Stimulated activated CD4-positive, alpha-beta T cell treated with anti-CD3 and anti-CD28 coated beads, Interleukin-4, amount 100 ng/mL, for 24 hours (primary cell): ENCODE measurements around the gene DEFB123.

Experiments used
- DNase-seq: peaks from one replicate; pipeline ENCODE4 v3.0.0-alpha.2; 2020

DEFB123 gene

DNA sequence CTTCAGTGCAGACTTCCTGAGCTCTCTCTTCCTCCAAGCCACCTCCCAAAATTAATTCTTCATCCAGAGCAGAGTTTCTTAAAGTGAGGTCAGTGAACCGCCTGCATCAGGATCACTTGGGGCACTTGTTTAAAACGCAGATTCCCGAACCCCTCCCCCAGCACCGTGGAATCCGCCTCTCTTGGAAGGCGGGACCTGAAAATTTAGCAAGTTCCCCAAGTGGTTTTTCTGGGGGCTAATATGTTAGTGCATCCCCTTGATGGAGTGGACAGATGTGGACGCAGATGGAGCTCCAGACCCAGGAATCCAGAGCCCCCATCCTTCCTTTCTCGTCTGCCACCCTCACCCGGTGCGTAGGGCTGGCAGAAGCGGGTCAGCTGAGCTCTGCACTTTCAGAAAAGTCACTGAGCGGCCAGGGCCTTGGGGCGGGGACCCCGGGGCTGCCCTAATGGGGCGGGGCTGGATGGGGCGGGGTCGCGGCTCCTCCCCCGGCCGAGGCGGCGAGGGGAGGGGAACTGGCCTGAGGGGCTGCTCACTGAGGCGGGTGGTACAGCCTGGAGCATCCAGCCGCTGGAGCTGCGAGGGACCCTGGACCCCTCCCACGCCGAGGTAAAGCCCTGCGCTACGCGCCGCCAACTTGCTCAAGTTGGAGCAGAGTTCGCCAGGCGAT, 34.5 kb downstream of the DEFB123 start, which contains the start of the genes DEFB124 and REM1:
DEFB124 (minus strand) TSS at position 370 of the 670 bp plus-strand sequence. CDS start 2,114 bp downstream, outside the sequence.
REM1 (plus strand) TSS at position 531 of the 670 bp plus-strand sequence. CDS start 1,158 bp downstream, outside the sequence.
- DNase-seq, result no peak

DNA sequence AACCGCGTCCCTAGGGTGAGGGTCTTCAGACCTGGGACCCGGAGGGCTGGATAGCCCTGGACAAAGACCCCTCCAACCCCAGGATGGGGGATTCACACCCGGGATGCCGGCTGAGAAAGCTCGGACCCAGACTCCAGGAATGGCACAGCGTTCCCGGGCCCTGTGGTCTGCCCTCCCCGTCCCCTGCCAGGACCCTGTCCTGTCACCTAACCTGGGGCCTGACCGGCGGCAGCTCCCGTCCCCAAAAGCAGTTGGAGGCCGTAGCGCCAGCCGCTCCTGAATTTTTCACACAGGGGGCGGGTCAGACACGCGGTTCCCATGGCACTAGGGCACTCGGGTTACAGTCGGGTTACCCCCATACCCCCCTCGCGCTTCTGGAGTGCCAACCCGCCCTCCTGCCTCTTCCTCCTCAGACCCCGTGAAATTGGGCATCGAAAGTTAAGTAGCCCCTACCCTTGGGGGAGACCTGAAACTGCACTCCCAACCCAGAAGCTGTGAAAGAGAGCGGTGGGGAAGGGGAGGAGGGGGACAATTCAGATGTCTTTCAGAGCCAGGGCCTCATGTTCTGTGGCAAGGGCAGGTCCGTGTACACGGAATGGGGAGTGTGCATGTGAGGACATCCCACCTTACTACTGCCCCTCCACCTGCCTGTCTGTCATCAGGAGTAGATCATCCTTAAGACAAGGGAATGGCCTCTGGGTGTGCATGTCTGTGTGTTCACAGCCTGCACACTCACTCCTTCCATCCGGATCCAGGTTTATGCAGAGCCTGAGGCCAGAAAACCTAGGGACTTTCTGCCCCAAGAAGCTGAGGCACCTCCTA, 35.3 kb downstream of the DEFB123 start:
- no peak for DNase-seq

DNA sequence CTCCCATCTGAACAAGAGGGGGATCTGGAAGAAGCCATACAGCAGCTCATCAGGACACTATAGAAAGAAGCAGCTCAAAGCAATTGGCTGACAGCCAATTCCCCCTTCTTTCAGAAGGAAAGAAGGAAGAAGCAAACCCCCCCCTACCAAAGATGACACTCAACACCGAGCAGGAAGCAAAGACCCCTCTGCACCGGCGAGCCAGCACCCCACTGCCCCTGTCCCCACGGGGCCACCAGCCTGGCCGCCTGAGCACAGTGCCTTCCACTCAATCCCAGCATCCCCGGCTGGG, 35.8 kb downstream of the DEFB123 start:
- no peak for DNase-seq

DNA sequence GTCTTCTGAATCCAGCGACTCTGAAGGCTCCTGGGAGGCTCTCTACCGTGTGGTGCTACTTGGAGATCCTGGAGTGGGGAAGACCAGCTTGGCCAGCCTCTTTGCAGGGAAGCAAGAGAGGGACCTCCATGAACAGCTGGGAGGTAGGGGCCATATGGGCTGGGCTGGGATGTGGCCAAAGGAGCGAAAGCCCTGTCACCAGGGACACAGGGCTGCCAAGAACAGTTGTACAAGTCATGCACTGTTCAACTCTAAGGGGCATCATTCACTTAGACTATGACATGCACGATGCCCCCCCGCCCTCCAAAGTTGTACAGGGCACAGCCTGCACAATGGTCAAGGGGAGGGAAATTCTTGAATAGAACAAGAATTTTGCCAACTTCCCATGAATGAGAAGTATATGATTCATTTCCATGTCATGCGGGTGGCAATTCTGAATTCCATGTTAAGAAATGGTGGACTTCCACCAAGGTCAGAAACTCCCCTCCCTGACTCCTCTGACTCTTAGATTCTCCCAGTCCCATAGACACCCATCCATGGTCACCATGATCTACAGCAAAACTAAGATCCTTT, 36.3 kb downstream of the DEFB123 start:
- DNase-seq, result no peak

DNA sequence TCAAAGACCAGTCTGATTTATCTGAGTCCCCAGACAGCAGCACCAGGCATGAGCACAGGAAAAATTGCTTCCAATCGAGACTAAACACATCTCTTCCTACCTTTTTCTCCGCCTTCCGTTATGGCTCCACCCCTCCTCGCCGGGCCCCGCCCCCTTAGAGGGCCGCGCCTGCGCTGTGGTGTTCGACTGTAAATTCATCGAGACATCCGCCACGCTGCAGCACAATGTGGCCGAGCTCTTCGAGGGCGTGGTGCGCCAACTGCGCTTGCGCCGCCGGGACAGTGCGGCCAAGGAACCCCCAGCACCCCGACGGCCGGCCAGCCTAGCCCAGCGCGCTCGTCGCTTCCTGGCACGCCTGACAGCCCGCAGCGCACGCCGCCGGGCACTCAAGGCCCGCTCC, 43.6 kb downstream of the DEFB123 start:
- no peak for DNase-seq

DNA sequence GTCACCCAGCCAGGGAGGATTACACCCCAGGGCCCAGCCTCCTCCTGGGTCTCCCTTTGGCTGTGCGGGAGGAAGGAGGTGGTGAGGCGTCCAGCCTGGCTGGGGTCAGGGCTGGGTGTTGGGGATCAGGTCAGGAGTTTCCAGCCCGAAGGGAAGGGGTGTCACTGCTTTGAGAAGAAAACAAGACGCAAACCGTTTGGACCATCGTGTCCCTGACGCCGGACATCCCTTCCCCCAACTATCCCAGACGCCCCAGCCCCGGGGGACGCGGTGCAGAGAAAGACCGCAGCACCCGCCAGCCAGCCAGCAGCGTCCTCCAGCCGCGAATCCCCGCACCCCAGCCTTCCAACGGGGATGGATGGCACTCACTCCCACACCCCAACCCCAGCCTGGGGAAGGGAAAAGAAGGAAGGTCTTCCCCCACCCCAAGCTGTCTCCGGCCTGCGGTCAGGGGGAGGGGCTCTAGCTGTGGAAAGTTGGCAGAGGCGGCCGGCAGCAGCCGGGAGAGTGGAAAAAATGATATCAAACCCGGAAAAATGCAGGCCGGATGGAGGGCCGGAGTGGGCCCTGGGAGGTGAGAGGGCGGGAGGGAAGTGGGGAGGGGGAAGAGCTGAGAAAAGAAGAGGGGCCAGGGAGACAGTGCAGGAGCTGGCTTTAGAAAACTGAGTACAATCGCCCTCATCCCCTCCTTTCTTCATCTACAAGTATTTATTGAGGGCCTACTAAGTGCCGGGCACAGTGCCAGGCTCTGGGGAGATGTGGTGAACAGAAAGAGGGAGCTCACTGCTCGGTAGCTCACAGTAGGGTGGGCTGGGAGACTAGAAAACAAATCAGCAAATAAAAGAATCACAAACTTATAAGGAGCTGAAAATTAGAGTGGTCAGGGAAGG, 45.3 kb downstream of the DEFB123 start:
- DNase-seq, result no peak

DNA sequence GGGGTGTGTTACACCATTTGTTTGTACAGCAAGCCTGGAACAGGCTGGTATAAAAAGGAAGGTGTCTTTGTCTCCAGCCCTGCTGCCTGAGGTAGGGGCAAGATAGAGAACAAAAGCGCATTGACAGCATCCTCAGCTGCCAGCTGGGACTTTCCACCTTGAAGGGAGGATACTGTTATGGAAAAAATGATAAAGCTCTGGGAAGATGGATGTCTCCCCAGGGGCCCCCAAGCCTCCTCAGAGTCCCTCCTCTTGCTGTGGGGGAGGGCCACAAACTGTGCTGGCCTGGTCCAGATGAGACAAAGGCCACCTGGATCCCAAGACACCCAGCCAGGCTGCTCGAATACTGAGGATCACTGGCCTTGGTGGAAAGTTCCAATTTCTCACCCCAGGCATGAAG, 47.7 kb downstream of the DEFB123 start:
- no peak for DNase-seq

DNA sequence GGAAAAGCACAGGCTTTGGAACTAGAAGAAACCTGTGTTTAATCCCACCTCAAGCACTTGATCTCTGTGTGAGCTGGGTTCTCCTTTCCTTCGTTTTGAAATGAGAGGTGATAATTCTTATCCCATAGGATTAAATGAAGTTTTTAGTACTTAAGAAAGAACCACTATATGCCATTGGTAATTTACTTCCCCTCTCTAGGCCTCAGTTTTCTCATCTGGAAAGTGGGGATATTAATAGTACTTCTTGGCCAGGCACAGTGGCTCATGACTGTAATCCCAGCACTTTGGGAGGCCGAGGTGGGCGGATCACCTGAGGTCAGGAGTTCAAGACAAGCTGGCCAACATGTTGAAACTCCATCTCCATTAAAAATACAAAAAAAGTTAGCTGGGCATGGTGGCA, 48.7 kb downstream of the DEFB123 start:
- no peak for DNase-seq

DNA sequence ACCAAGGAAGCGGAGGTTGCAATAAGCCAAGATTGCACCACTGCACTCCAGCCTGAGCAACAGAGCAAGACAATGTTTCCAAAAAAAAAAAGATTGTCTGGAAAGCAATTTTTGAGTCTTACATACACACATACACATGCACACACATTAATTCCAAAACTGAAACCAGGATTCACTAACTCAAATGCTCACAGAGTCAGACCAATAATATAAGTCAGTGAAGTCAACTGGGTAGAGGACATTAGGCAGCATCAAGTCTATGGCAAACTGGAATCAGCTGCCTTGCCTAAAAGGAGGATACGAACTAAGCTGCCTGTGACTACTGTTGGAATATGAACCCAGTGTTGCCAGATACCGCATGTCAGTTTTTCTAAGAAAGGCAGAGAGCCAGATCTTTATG, 50.3 kb downstream of the DEFB123 start:
- no peak for DNase-seq

DNA sequence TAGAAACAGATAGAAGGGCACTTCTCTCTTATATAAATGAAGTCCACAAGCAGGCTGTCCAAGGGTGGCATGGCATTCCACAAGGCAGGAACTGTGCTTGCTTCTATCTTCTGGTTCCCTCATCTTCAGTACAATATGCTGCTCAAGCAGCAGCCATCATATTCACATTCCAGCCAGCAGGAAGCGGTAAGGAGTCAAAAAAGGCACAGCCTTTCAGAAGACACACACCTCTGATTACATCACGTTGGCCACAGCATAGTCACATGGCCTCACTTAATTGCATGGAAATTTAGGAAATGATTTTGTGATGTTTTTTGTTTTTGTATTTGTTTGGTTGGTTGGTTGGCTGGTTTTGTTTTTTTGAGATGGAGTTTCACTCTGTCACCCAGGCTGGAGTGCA, 53.7 kb downstream of the DEFB123 start:
- no peak for DNase-seq

DNA sequence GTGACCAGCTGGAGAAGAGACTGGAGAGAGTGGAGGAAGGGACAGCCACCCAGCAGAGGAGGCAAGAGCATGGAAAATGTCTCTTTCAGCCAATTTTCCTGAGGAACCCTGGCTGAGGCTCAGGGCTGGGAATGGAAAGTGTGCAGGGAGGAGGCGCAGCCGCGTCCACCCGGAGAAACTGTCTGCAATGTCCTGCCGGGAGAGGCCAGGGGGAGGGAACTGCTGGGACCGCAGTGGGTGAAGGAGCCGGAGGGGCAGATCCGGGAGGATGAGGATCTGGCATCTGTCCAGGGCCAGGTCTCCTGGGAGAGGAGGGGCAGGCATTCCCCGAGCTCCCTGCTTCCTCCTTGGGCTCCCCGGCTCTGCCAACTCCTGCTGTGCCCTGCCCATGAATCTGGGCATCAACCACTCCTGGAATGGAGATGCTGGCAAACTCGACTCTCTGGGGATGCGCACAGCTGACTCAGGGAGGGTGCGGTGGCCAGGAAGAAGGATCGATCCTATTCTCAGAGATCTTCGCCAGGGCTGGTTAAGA, 56.4 kb downstream of the DEFB123 start:
- DNase-seq, result no peak

DNA sequence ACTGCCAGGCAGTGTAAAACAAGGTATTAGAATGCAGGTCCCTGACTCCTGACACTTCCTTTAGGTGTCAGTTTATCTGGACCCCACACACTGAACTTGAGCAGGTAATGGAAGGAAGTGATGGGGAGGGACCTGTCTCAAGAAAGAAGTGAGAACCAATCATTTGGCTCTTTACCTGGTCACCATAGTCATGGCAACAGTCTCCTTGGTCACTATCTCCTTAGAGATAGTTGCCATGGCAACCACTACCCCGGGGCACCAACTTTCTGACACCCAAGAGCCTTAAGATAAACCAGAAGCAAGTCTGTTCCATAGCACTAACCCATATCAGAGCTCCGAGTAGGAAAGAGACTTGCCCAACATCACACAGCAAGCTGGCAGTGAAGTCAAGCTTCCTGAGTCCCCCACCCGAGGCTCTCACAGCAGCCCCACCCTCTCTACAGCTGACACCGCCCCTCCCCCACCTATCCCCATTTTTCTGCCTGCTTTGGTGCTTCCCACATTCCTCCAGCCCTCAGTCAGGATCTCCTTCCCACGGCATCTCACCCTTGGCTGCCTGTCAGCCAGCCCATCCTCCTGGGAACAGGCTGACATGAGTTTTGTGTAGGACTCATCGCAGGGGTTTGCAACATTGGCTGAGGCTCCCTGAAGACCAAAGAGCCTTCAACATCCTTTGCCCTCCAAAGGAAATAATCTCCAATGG, 57.6 kb downstream of the DEFB123 start:
- no peak for DNase-seq
